OCI-LY3 (cell line): ENCODE results near the gene AHR.

ENCODE experiments used
- EZH2phosphoT487 ChIP-seq: fragments of 200-600 bp; shearing (Covaris generic); IDR thresholded peaks from 2 replicates; pipeline ENCODE4 v1.6.1; 2018; ENCODE audit warnings: antibody characterized with exemption, mixed run types, low read depth
- TF ChIP-seq, protein P1 (sequence below): fragments of 200-600, 300-600 bp; sonication (generic); IDR thresholded peaks from 2 replicates; pipeline ENCODE4 v1.5.1; 2014; ENCODE audit warnings: antibody characterized with exemption, low read length, low read depth

DNA sequence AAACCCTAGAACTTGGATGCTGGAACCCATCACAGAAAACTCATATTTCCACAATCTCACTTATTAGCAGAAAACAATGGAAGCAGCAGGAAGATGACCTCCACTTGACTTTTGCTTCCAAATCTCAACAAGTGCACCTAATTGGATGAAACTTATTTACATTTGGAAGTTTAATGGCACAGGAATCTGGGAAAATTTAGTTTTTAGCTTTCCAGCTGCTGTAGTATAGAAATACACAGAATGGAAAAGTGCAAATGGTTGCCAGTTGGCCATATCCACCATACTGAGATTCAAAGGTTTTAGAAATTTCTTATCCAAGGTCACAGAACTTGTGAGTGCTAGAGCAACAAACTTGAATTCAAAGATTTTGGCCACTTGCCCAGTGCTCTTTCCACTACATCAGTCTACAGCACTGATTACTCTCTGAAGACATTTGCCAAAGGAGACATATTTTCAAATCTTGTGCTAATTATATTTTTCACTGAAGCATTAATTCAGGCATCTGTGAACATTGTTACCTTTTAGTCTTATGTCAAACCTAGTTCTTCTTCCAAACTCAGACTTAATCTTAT, 9.3 kb upstream of the AHR start:
- TF ChIP-seq, protein P1, sequence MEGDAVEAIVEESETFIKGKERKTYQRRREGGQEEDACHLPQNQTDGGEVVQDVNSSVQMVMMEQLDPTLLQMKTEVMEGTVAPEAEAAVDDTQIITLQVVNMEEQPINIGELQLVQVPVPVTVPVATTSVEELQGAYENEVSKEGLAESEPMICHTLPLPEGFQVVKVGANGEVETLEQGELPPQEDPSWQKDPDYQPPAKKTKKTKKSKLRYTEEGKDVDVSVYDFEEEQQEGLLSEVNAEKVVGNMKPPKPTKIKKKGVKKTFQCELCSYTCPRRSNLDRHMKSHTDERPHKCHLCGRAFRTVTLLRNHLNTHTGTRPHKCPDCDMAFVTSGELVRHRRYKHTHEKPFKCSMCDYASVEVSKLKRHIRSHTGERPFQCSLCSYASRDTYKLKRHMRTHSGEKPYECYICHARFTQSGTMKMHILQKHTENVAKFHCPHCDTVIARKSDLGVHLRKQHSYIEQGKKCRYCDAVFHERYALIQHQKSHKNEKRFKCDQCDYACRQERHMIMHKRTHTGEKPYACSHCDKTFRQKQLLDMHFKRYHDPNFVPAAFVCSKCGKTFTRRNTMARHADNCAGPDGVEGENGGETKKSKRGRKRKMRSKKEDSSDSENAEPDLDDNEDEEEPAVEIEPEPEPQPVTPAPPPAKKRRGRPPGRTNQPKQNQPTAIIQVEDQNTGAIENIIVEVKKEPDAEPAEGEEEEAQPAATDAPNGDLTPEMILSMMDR: no peak
- TF ChIP-seq EZH2phosphoT487: no peak
